HG02943 (cell line): ENCODE data around the gene SUSD3.
"Not testable (repeated sequence)": the region's sequence is repeated elsewhere in the genome, so short reads cannot be mapped to it uniquely, and the experiment has no call there.

ENCODE experiments used
- ATAC-seq: cut with Tn5 transposase; IDR thresholded peaks from one replicate; pipeline ENCODE4 v1.9.1; 2021; ENCODE audit warnings: mild to moderate bottlenecking, low read depth, moderate library complexity; ENCODE audit not compliant: unreplicated experiment

SUSD3 gene

GRCh38 chr9:93058355-93059010, at the start of gene SUSD3:
TSS of gene SUSD3 (plus strand) at chr9:93058701. CDS start at chr9:93058743, 42 bp downstream.
- ATAC-seq: peak; percentile 59

GRCh38 chr9:93009337-93010015, 49.0 kb upstream of the SUSD3 start:
- no peak for ATAC-seq

GRCh38 chr9:93010056-93010455, 48.4 kb upstream of the SUSD3 start:
- no peak for ATAC-seq

- no peak for ATAC-seq
Observed at GRCh38 chr9:93010704-93011103, 47.8 kb upstream of the SUSD3 start.

GRCh38 chr9:93011114-93011513, 47.4 kb upstream of the SUSD3 start:
- no peak for ATAC-seq

- ATAC-seq: no peak
Observed at GRCh38 chr9:93012963-93013855, 45.3 kb upstream of the SUSD3 start.

GRCh38 chr9:93013856-93014582, 44.5 kb upstream of the SUSD3 start:
- no peak for ATAC-seq

GRCh38 chr9:93015190-93015589, 43.3 kb upstream of the SUSD3 start:
- not testable (repeated sequence) for ATAC-seq

- no peak for ATAC-seq
Observed at GRCh38 chr9:93017621-93018020, 40.9 kb upstream of the SUSD3 start.

- no peak for ATAC-seq
Observed at GRCh38 chr9:93020151-93020550, 38.4 kb upstream of the SUSD3 start.

GRCh38 chr9:93020771-93021670, 37.5 kb upstream of the SUSD3 start:
- ATAC-seq: no peak

GRCh38 chr9:93022066-93022465, 36.4 kb upstream of the SUSD3 start:
- ATAC-seq: no peak

- ATAC-seq: no peak
Observed at GRCh38 chr9:93022721-93023520, 35.6 kb upstream of the SUSD3 start.

GRCh38 chr9:93023521-93023815, 35.0 kb upstream of the SUSD3 start:
- ATAC-seq: no peak

GRCh38 chr9:93024646-93024910, 33.9 kb upstream of the SUSD3 start:
- ATAC-seq: no peak

- no peak for ATAC-seq
Observed at GRCh38 chr9:93024986-93025630, 33.4 kb upstream of the SUSD3 start.

GRCh38 chr9:93025736-93026135, 32.8 kb upstream of the SUSD3 start:
- ATAC-seq: no peak

- no peak for ATAC-seq
Observed at GRCh38 chr9:93026640-93027039, 31.9 kb upstream of the SUSD3 start.

GRCh38 chr9:93027750-93028149, 30.8 kb upstream of the SUSD3 start:
- no peak for ATAC-seq
